Stimulated activated CD4-positive, alpha-beta T cell treated with anti-CD3 and anti-CD28 coated beads, Interleukin-4, amount 100 ng/mL, for 4 hours (primary cell): ENCODE results near the gene DNAAF6.
"Not testable (repeated sequence)": the region's sequence is repeated elsewhere in the genome, so short reads cannot be mapped to it uniquely, and the experiment has no call there.

ENCODE experiments used
- DNase-seq, 2 experiments: peaks; one replicate each; pipeline ENCODE4 v3.0.0-alpha.2; 2020

The DNAAF6 gene

DNA sequence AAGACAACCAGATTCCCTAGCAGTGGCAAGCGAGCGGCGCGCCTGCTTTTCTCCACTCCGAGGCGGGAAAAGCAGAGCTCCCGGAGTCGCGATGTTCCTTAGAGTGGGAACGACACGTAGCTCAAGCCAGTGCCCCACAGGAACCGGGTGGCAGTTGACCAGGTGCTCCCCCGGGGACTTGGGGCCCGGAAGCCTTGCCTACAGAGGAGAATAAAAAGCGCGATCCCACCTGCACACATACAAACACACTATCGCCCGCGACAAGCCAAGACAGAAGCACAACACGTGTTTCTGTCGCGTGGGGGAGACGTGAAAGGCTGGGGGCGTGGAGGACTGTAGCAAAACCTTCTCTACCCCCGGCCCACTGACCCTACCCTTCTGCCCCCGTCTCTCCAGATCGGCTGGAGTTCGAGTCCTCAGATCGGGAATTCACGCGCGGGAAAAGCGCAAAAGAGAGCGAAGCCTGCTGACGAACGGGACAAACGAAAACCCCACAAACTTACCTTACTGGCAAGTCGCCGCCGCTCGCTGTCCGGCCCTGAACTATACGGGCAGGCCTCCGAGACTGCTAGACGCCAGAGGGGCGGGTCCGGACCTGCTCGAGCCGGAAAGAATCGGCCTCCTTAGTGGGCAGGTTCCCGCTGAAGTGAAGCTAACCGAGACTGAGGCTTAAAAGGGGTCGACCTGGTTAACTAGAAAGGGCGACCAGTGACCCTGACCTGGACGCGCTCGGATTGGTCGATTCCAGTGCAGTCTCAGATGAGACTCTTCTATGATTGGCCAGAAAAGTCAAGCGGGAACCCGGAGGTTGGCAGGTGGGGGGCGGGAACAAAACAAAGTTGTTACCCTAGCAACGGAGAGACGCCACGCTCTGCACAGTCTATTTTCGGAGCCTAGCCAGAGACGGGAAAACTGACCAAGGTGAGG, at the start of gene DNAAF6, which contains the start of gene NUP62CL:
DNAAF6 (plus strand) TSS at position 842 of the 927 bp plus-strand sequence. CDS start 6,265 bp downstream, outside the sequence.
NUP62CL (minus strand) TSS at position 664 of the 927 bp plus-strand sequence. CDS start 31,287 bp downstream, outside the sequence.
- DNase-seq = peak; percentile 52 to 64

DNA sequence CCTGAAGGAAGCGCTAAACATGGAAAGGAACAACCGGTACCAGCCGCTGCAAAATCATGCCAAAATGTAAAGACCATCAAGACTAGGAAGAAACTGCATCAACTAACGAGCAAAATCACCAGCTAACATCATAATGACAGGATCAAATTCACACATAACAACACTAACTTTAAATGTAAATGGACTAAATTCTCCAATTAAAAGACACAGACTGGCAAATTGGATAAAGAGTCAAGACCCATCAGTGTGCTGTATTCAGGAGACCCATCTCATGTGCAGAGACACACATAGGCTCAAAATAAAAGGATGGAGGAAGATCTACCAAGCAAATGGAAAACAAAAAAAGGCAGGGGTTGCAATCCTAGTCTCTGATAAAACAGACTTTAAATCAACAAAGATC, 48.8 kb upstream of the DNAAF6 start:
- not testable (repeated sequence) for DNase-seq

DNA sequence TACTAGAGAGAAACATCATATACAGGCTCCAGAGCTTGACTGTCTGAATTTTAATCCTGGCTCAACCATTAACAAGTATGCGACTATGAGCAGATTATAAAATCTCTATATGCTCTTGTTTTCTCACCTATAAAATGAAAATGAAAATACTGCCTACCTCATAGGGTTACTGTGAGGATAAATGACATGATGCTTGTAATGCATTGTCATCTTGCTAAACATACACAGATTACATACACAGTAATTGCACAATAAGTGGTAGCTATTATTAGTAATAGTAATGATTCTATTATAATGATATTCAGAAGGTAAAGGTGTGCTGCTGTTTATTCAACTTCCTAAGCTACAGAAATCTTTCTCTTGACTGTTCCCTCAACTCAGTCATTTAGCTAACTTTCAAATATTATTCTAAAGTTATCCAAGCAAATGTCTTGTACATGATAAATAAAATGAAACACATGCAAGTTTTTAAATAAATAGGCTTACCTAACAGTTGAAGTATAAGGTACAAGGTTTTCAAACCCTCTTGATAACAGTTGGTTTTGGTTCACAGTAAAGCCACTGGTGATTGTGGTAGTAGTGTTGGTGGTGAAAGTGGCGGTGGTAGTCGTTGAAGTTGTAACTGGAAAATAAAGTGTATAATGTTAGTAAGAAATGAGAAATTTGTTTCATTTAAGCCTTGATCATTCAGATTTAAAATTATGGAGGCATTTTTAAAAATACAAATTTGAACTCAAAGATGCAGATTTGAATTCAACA, 39.1 kb upstream of the DNAAF6 start:
- no peak for DNase-seq

DNA sequence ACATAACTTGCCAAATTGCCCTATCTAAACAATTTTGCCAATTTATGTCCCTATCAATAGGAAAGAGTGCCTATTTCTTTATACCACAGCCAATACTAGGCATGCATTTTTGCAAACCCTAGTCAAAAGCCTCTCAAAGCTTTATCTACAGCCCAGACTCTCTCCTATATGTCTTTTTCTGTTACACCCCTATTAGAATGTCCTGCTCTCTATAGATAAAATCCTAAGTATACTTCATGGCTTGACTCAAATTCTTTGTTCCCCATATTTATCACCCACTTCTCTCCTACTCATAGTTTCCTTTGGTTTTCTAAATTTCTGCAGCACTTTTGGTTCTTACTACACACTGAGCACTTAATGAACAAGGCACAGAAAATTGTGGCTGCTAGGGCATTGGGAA, 38.2 kb upstream of the DNAAF6 start:
- DNase-seq = no peak

DNA sequence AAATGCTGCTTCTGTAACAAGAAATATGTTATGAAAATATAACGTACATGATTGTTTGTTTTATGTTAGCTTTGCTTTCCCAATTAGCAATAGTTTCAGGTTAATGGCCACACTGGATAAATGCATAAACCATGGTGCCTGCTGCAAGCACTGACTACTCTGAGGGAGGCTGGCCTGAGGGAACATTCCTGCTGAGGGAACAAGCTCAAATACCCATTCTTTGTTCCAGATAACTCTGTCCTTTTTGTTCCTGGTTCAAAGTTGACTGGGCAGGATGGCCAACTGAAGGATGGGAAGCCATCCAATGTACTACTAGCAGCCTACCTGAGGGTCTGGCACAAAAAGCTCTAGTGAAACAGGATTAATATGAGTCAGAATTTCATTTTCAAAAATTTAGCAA, 37.7 kb upstream of the DNAAF6 start:
- DNase-seq = no peak

DNA sequence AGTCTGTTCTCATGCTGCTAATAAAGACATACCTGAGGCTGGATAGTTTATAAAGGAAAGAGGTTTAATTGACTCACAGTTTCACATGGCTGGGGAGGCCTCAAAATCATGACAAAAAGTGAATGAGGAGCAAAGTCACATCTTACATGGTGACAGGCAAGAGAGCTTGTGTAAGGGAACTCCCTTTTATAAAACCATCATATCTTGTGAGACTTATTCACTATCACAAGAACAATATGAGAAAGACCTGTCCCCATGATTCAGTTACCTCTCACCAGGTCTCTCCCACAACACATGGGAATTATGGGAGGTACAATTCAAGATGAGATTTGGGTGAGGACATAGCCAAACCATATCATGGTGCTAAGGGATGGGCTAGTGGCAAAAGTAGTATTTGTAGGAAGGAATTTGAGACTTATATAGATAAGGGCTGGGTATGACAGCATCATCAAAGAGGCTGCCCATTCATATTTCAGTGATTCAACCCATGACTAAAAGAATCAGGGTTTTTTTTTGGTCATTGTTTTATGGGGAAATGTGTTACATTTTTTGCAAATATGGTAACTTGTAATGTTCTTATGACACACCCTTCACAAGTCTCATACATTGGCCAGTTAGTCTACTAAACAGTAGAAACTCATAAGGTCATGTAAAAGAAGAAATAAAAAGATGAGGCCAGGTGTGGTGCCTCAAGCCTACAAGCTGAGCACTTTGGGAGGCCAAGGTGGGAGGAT, 34.9 kb upstream of the DNAAF6 start:
- DNase-seq = no peak

DNA sequence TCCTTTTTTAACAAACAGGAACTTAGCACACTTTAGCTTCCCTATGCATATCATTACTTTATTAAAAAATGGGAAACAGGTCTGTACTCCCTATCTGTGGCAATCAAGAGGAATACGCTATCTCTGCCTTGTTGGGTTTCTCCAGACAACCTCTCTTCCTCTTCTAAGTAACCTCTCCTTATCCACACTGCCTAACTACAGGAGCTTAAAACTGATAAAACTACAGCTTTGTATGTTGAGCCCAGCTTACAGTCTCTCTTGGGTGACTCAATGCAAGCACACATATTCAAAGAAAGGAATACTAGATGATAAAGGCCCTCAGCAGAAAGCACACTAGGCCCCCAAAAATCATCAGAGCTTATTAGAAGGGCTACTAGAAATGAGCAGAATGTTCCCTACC, 9.1 kb upstream of the DNAAF6 start:
- no peak for DNase-seq

DNA sequence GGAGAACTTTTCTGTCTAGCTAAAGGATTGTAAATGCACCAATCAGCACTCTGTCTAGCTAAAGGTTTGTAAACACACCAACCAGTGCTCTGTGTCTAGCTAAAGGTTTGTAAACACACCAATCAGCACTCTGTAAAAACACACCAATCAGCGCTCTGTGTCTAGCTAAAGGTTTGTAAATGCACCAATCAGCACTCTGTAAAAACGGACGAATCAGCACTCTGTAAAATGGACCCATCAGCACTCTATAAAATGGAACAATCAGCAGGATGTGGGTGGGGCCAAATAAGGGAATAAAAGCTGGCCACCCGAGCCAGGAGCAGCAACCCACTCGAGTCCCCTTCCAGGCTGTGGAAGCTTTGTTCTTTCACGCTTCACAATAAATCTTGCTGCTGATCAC, 8.3 kb upstream of the DNAAF6 start:
- not testable (repeated sequence) for DNase-seq

DNA sequence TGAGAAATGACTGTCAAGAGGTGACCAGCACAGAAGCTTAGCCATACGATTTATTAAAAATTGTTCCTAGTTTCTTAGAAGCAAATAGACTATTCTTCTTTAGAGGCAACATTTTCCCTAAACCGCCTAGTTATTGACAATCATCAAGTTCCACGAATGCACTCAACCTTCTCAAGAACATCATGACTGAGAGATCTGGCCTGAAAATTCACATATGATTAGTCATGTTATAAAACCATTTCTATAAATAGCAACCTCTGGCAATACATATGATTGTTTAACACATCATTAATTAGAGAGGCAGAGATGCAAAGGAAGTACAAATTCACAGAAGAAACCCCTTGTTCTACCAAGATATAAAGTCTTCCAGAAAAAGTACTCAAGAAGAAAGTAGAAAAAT, 6.9 kb upstream of the DNAAF6 start:
- DNase-seq = no peak

DNA sequence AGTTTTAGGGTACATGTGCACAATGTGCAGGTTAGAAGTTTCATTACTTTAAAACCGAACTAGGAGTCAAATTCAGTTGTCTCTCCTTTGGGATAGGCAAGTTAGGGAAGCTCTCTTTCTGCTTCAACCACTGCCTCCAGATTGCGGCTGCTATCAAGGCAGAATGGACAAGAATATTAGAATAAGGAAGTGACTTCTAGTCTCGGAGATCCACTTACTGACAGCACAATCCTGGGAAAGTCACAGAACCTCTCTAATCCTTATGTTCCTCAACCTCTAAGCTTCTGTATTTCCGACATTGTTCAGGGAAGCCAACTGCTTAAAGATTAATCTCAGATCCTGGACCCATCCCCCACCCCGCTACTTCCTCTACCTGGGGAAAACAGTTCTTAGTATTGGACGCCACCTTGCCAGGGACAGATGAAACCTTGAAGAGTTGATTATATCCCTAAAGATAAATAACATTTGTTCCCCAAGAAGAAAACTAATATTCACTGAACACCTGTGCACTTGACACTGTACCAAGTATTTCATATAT, 2.3 kb upstream of the DNAAF6 start:
- no peak for DNase-seq

DNA sequence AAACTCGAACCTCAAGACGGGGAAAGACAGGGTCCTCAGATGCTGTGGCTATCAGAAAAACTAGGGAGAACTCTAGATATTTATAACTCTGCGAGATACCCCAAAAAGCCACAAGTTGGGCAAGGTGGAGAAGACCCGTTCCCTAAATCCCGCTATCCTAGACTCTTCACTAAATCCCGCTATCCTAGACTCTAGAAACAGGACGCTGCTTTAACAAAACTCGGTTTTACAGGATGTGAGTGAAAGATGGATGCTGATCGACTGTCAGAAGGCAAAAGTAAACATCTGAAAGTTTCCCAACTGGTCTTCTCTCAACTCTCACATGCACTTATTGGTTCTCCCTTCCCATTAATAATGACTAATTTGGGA, 270 bp downstream of the DNAAF6 start:
- DNase-seq = no peak

DNA sequence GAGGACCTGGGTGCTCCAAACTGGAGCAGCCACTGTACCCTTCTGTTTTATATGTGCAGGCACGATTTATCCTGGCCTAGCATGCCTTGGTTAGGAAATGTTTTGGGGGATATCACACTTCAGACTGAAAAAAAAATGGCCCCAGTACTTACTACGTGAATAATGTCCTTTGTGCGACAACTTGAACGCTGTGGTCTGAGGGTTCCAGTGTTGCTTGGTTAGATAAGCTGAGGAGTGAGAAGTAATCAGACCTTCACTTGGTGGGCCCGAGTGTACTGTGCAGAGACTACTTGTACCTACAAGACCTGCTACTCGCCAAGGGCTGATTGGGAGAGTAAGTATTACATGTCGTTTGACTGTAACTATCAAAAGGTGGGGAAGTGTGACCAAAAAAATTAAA, 678 bp downstream of the DNAAF6 start:
- DNase-seq = no peak

DNA sequence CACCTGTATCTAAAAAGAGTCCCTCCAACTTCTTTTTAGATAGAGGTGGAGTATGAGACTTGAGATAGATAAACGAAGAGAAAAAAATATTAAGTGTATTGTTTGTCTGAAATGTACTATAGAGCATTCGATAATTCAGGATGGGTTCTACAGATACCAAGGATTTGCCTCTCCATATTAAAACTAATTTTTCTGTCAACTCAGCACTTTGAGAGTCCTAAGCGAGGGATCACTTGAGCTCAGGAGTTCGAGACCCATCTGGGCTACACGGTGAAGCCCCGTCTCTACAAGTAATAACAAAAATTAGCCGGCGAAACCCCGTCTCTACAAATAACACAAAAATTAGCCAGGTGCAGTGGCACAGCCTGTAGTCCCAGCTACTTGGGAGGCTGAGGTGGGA, 1.5 kb downstream of the DNAAF6 start:
- no peak for DNase-seq

DNA sequence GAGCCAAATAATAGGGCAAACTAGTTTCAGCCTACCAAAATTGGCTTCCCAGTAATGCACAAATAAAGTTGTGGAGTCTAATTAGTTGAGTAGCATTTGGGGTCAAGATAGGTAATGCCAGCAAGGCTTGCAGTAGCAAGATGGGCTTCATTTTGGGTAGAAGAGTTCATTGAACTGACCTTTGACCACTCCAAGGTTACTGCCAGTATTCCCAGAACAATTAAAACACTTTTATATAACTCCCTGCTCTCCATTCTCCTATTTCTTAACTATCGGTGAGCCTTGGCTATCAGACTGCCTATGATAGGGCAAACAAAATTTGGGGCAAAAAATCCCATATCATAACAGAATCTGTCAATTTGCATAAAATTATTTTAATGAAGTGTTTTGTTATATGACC, 7.1 kb downstream of the DNAAF6 start:
- DNase-seq = no peak

DNA sequence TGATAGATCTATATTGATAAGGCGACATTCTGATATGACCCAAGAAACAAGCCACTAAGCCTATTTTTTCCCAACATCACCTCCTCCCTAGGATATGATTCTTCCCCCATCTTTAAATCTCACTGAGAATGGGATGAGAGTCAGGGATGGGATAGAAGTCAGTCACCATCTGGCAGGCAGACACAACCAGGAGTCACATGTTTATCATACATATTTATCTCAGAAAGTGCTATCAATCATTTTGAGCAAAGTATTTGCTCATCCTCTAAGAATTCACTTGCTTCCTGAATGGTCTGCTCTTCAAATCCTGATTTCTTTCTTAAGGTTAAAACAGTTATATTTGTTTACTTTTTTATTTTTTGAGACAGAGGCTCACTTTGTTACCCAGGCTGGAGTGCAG, 20.3 kb downstream of the DNAAF6 start:
- DNase-seq = no peak

DNA sequence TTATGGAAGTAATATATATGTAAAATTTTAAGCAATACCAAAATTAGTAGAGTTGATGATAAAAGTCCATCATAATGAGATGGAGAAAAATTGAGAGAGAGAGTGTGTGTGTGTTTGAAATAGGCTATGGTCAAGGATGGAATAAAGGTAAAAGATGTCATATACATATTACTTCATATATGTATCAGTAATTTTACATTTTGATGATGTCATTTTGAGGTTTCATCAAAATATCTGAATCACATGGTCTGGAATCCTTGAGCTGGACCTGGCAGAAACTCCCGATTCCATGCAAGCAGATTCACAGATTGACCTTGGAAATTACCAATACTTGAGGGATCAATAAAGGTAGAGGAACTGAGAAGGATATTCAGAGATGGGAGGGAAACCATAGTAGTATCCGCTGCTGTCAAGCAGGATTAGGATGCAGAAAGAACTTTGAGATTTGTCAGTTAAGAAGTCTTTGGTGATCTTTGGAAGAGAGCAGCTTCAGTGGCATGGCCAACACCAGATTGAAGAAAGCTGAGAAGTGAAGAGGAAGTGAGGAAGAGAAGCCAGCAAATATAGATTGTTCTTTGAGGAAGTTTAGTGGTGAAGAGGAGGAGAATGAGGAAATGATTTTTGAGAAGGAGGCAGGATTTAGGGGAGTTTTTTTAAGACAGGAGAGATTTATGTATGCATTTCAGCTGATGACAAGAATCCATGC, 21.5 kb downstream of the DNAAF6 start:
- DNase-seq = no peak

DNA sequence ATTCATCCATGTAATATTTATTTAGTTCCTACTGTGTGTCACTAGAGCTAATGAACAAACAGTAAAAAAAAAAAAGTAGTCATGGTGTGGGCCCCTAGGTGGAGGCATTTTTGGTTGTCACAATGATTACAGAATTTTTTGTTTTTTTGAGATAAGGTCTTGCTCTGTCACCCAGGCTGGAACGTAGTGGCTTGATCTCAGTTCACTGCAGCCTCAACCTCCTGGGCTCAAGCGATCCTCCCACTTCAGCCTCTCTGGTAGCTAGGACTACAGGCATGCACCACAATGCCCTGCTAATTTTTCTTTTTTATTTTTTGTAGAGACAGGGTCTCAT, 22.0 kb downstream of the DNAAF6 start:
- DNase-seq = no peak

DNA sequence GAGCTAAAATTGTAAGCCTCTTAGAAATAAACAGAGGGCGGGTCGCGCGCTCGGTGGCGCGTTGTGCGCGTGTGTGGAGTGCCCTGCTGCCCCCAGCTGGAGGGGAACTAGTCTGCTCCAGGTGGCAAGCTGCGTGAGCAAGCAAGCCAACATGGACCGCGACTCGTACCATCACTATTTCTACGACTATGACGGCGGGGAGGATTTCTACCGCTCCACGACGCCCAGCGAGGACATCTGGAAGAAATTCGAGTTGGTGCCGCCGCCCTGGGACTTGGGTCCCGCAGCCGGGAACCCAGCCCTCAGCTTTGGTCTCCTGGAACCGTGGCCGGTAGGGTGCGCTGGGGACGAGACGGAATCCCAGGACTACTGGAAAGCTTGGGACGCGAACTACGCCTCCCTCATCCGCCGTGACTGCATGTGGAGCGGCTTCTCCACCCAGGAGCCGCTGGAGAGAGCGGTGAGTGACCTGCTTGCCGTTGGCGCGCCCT, 66.1 kb downstream of the DNAAF6 start:
- DNase-seq = no peak

DNA sequence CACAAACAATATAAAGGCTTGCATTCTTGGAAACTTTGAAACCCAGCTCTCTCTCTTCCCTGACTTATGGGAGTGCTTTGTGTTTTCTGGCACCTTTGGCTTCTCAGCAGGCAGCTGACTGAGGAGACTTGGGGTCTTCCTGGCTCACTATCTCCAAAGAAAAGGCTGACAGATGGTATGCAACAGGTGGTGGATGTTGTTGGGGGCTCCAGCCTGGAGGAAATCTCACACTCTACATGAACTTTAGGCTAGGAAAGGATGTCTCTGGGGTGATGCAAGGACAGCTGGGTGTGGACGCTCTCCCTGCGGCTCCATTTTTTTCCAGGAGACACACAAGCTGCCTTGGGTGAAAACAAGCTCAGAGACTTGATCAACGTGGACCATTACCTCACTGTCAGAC, 67.4 kb downstream of the DNAAF6 start:
- DNase-seq = no peak

DNA sequence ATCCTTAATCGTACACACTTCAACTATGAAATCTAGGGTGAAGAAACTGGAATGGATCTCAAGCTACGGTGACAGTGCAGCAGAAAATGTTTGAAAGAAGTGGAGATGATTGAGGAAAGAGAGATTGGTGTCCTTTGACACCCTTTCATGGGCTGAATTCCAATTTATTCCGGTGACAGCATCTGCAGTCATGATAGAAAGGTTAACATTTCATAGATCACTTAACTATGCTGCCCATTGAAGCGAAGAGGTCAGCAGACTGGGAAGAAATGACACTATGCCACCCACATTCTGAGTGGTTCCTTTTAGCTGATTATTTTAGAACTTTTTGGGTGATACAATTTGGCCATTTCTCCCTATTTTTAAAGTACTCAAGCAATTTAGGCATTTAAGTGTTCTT, 82.3 kb downstream of the DNAAF6 start:
- no peak for DNase-seq

DNA sequence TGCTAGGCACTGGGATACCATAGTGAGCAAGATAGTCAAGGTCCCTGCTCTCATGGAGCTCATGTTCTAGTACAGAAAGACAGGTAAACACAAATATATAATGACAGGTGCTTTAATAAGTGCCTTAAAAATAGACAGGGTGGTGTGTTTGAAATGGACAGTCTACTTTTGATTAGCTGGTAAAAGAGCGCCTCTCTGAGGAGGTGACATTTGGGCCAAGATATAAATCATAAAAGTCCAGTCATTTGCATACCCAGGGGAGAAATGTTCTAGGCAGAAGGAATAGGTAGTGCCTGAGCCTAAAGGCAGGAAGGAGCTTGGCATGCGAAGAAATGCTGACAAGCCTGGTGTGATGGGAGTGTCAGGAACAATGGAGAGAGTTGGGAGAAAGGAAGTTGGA, 83.6 kb downstream of the DNAAF6 start:
- no peak for DNase-seq

DNA sequence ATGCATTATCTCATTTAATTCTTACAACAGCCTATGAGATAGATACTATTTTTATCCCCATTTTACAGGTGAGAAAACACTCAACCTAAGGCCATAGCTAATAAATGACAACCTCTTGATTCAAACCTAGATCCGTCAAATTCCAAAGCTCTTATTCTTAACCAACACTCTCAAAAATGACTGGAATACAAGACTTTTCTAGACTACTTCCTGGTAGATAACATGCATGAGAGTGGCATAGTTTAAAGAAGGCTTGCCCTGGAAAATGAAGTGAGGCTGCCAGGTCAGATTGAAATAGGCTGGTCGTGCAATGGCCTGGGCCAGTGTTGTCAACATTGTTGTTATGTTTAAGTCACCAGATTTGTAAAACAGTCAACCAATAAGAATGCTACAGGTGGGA, 86.6 kb downstream of the DNAAF6 start:
- no peak for DNase-seq
